ENCODE measurements around the gene OTC.
A peak's percentile ranks its signal among the peaks of the same experiment; 100 is the strongest.

OTC gene

DNA sequence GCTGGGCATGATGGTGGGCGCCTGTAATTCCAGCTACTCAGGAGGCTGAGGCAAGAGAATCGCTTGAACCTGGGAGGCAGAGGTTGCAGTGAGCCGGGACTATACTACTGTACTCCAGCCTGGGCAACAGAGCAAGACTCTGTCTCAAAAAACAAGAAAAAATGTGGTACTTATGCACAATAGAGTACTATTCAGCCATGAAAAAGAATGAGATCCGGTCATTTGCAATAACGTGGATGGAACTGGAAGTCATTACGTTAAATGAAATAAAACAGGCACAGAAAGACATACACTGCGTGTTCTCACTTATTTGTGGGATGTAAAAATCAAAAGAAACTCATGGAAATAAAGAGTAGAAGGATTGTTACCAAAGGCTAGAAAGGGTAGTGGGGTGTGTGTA is 37.2 kb upstream of the OTC start:
- intact Hi-C loops (cut with DNase I; ENCODE audit: low total_unique reads), result no loop called here
- Histone ChIP-seq H3K9me3 (no peaks in the 10 kb centered on the region), H3K4me3 (no peak overlapping the region), H3K27ac (no peak overlapping the region), H3K36me3 (peaks cover 0 to 7% (median 4%) of the 10 kb centered on the region in 3 donors), H3K4me1 (no peaks in the 10 kb centered on the region), H3K27me3 (no peaks in the 10 kb centered on the region)
- TF ChIP-seq, protein P1, sequence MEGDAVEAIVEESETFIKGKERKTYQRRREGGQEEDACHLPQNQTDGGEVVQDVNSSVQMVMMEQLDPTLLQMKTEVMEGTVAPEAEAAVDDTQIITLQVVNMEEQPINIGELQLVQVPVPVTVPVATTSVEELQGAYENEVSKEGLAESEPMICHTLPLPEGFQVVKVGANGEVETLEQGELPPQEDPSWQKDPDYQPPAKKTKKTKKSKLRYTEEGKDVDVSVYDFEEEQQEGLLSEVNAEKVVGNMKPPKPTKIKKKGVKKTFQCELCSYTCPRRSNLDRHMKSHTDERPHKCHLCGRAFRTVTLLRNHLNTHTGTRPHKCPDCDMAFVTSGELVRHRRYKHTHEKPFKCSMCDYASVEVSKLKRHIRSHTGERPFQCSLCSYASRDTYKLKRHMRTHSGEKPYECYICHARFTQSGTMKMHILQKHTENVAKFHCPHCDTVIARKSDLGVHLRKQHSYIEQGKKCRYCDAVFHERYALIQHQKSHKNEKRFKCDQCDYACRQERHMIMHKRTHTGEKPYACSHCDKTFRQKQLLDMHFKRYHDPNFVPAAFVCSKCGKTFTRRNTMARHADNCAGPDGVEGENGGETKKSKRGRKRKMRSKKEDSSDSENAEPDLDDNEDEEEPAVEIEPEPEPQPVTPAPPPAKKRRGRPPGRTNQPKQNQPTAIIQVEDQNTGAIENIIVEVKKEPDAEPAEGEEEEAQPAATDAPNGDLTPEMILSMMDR (IDR thresholded peaks at IDR 0.05), result no peak
- DNase-seq, result no peak

- no peak for DNase-seq
- no peaks in the 10 kb centered on the region for H3K27me3 ChIP-seq
- TF ChIP-seq, protein P1 (IDR thresholded peaks at IDR 0.05), result no peak
- no peaks in the 10 kb centered on the region for H3K9me3 ChIP-seq
- H3K36me3 ChIP-seq, result peaks cover 0 to 7% (median 4%) of the 10 kb centered on the region in 3 donors
- intact Hi-C loops (cut with DNase I; ENCODE audit: low total_unique reads), result no loop called here
- H3K4me3 ChIP-seq, result no peak overlapping the region
- no peak overlapping the region for H3K27ac ChIP-seq
- H3K4me1 ChIP-seq, result no peaks in the 10 kb centered on the region
Measured at GRCh38 chrX:38318196-38318595, 34.2 kb upstream of the OTC start.

DNA sequence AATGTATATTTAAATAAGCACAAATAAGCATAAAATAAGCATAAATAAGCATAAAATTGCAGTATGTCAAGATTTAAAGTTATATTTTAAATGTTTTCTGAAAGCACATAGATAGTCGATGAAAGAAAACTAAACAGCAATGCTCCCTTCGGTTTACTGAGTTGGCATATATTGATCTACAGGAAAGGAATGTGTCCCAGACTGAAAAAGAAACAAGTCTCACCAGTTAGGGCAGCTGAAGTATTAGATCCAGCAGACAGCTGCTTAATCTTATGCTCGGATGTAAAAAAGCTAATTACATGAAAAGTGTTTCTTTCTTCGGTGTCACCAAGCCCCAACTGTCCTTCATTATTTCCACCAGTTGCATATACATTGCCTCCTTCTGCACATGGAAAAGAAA is 33.8 kb upstream of the OTC start:
- H3K27ac ChIP-seq, result no peak overlapping the region
- intact Hi-C loops (cut with DNase I; ENCODE audit: low total_unique reads), result no loop called here
- no peak overlapping the region for H3K4me3 ChIP-seq
- no peaks in the 10 kb centered on the region for H3K4me1 ChIP-seq
- H3K9me3 ChIP-seq, result no peaks in the 10 kb centered on the region
- peaks cover 0 to 7% (median 4%) of the 10 kb centered on the region in 3 donors for H3K36me3 ChIP-seq
- TF ChIP-seq, protein P1 (IDR thresholded peaks at IDR 0.05), result no peak
- no peaks in the 10 kb centered on the region for H3K27me3 ChIP-seq
- DNase-seq, result no peak

GRCh38 chrX:38320819-38321218 is 31.6 kb upstream of the OTC start:
- H3K27ac ChIP-seq, result no peak overlapping the region

DNA sequence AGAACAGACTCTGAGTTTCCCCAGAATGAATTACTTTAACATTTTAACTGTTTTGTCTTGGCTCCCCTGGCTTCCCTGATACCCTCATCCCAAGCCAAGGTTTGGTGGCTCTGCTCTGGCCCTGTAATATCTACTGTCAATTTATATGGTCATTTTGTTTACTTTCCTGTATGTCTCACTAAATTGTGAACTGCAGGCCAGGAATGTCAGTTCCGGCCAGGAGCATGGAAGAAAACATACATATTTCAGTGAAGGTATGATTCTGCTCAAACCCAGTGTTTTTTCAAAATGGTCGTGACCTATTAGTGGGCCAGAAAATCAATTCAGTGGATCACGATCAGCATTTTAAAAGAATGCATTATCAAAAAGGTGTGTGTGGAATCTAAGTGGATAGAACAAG is 26.3 kb upstream of the OTC start:
- H3K27me3 ChIP-seq, result no peaks in the 10 kb centered on the region
- intact Hi-C loops (cut with DNase I; ENCODE audit: low total_unique reads), result no loop called here
- no peaks in the 10 kb centered on the region for H3K9me3 ChIP-seq
- H3K4me1 ChIP-seq, result peaks cover 0 to 8% (median 0%) of the 10 kb centered on the region in 4 donors
- DNase-seq, result no peak
- peak overlapping the region; percentile 89 to 90 for H3K27ac ChIP-seq
- TF ChIP-seq, protein P1 (IDR thresholded peaks at IDR 0.05), result no peak
- no peaks in the 10 kb centered on the region for H3K36me3 ChIP-seq
- H3K4me3 ChIP-seq, result peak overlapping the region; percentile 71 to 73

More at GRCh38 chrX:38320819-38321218, 31.6 kb upstream of the OTC start:
- Histone ChIP-seq H3K4me1 (peaks cover 0 to 1% (median 0%) of the 10 kb centered on the region in 4 donors), H3K27me3 (no peaks in the 10 kb centered on the region), H3K9me3 (no peaks in the 10 kb centered on the region), H3K36me3 (peaks cover 0 to 4% (median 0%) of the 10 kb centered on the region in 3 donors), H3K4me3 (no peak overlapping the region)
- no peak for DNase-seq
- intact Hi-C loops (cut with DNase I; ENCODE audit: low total_unique reads), result no loop called here
- TF ChIP-seq, protein P1 (IDR thresholded peaks at IDR 0.05), result no peak

Measured in tibial artery (tissue), 4 donors.